Measurements from ENCODE around the gene TEAD1. TPM values are rescaled to one million over a fixed set of nuclear protein-coding genes. Genes with fewer than 3 reads are reported as not detected.

The TEAD1 gene
- total and polyA plus RNA-seq, 2 experiments from 2014 or later, result 24.5 to 103 TPM

GRCh38 chr11:12784987-12785386, 110.8 kb downstream of the TEAD1 start:
- Histone ChIP-seq H3K27ac (ENCODE audit: low read depth) (no peak overlapping the region), H3K36me3 (ENCODE audit: insufficient read depth) (no peaks in the 10 kb centered on the region), H3F3A (replicated peaks; ENCODE audit: low read depth) (no peaks in the 10 kb centered on the region), H3K79me2 (replicated peaks; ENCODE audit: insufficient read depth) (peaks cover 94% of the 10 kb centered on the region), H3K27me3 (ENCODE audit: insufficient read depth) (no peaks in the 10 kb centered on the region), H3K9me2 (ENCODE audit: insufficient read depth) (peaks cover 5% of the 10 kb centered on the region; the same call in 1 of the 2 replicates), H3K4me3 (no peak overlapping the region), H3K4me1 (ENCODE audit: insufficient read depth) (peaks cover 34% of the 10 kb centered on the region), H4K20me1 (replicated peaks; ENCODE audit: insufficient read depth) (no peaks in the 10 kb centered on the region; the same call in 1 of the 2 replicates), H2AFZ (no peak overlapping the region), H3K4me2 (no peak overlapping the region)
- TF ChIP-seq ZNF114 (CRISPR knock-in tag; IDR thresholded peaks at IDR 0.05) (no peak), ETS1 (IDR thresholded peaks at IDR 0.05) (no peak), POLR2AphosphoS5 (IDR thresholded peaks at IDR 0.05; ENCODE audit: low read depth) (no peak), CTCF (conservative IDR thresholded peaks at IDR 0.05; ENCODE audit: low read depth in 2 of 2) (no peak)
- no peaks in the 10 kb centered on the region for H3K27me3 Mint-ChIP-seq (ENCODE audit: insufficient read depth, low read depth, poor library complexity)
- DNase-seq (ENCODE audit: low spot score) (no peak), ATAC-seq (peak; percentile 12; the same call in 1 of the 3 replicates)
- peaks cover 40% of the 10 kb centered on the region for H3K4me1 Mint-ChIP-seq
- no peaks in the 10 kb centered on the region for H3K9me3 Mint-ChIP-seq
- H3K36me3 Mint-ChIP-seq (ENCODE audit: low read depth), result peaks cover 3% of the 10 kb centered on the region; the same call in 1 of the 3 replicates
- no peak overlapping the region for H3K4me3 Mint-ChIP-seq
- peak overlapping the region; percentile 32; the same call in 1 of the 2 replicates for H3K27ac Mint-ChIP-seq

- Mint-ChIP-seq H3K4me1 (peaks cover 49% of the 10 kb centered on the region), H3K27me3 (ENCODE audit: insufficient read depth, low read depth, poor library complexity) (no peaks in the 10 kb centered on the region), H3K9me3 (no peaks in the 10 kb centered on the region), H3K4me3 (no peak overlapping the region), H3K27ac (no peak overlapping the region), H3K36me3 (ENCODE audit: low read depth) (no peaks in the 10 kb centered on the region)
- H3K4me3 ChIP-seq, result no peak overlapping the region
- H3K27ac ChIP-seq (ENCODE audit: low read depth), result no peak overlapping the region
- no peaks in the 10 kb centered on the region; the same call in 1 of the 2 replicates for H4K20me1 ChIP-seq (replicated peaks; ENCODE audit: insufficient read depth)
- H3K4me2 ChIP-seq, result no peak overlapping the region
- peaks cover 5% of the 10 kb centered on the region; the same call in 1 of the 2 replicates for H3K9me2 ChIP-seq (ENCODE audit: insufficient read depth)
- H3F3A ChIP-seq (replicated peaks; ENCODE audit: low read depth), result no peaks in the 10 kb centered on the region
- H2AFZ ChIP-seq, result no peak overlapping the region
- H3K4me1 ChIP-seq (ENCODE audit: insufficient read depth), result peaks cover 43% of the 10 kb centered on the region
- H3K36me3 ChIP-seq (ENCODE audit: insufficient read depth), result no peaks in the 10 kb centered on the region
- peaks cover 96% of the 10 kb centered on the region for H3K79me2 ChIP-seq (replicated peaks; ENCODE audit: insufficient read depth)
- DNase-seq (ENCODE audit: low spot score), result no peak
- no peak for ATAC-seq
- H3K27me3 ChIP-seq (ENCODE audit: insufficient read depth), result no peaks in the 10 kb centered on the region
- no peak for TF ChIP-seq STAT1 (IDR thresholded peaks at IDR 0.05; ENCODE audit: unreplicated experiment)
- no peak for TF ChIP-seq NANOG (IDR thresholded peaks at IDR 0.05; ENCODE audit: borderline replicate concordance)
- TF ChIP-seq REST (IDR thresholded peaks at IDR 0.05; ENCODE audit: unreplicated experiment), result no peak
- TF ChIP-seq ETS1 (IDR thresholded peaks at IDR 0.05), result no peak
- TF ChIP-seq EZH2phosphoT487 (IDR thresholded peaks at IDR 0.05; ENCODE audit: unreplicated experiment), result no peak
- TF ChIP-seq POLR2AphosphoS5 (IDR thresholded peaks at IDR 0.05; ENCODE audit: low read depth), result no peak
- no peak for TF ChIP-seq ZNF114 (CRISPR knock-in tag; IDR thresholded peaks at IDR 0.05)
- TF ChIP-seq EZH2 (IDR thresholded peaks at IDR 0.05; ENCODE audit: low read depth, unreplicated experiment), result no peak
Measured at GRCh38 chr11:12785901-12786300, 111.7 kb downstream of the TEAD1 start.
